K562 (cell line): ENCODE data around the gene DENR. TPM values are rescaled to one million over a fixed set of nuclear protein-coding genes. Genes with fewer than 3 reads are reported as not detected.

Experiments used
- ATAC-seq: fragments of 200-7000 bp; cut with Tn5 transposase; 3 replicates; pipeline ENCODE4 v1.9.1; 2020; ENCODE audit warnings: moderate library complexity
- BruUV-seq: library from RNA; stranded (reverse); fragments of 400-500 nt; replicated peaks from 2 replicates; lab custom pipeline; 2021; lab: Mats Ljungman, UMichigan
- CTCF ChIA-PET: fragments of 300-600 bp; formaldehyde crosslinking; extraction: SDS; loops from one replicate; lab custom pipeline; 2021; ENCODE audit warnings: low intra/inter-chr PET ratio; lab: Yijun Ruan, JAX
- POLR2A ChIA-PET: fragments of 300-600, 350-650 bp; sonication (Branson Sonifier 250); formaldehyde crosslinking; extraction: SDS; loops from one replicate; lab custom pipeline; 2021; ENCODE audit warnings: antibody characterized with exemption, inconsistent platforms; lab: Yijun Ruan, JAX
- DNase-seq, 4 experiments: peaks; one replicate each; pipeline versions ENCODE4 v3.0.0 to v3.0.0-alpha.2; 2011 to 2018; ENCODE audit warnings: low spot score in 3 of 4, mixed read lengths in 3 of 4; ENCODE audit errors: extremely low read depth in 1 of 4
- FAIRE-seq: peaks from 2 replicates; lab custom pipeline; 2011; peaks lifted over from hg19 to GRCh38; lab: Jason Lieb, UNC
- H2AFZ ChIP-seq: 2 replicates; pipeline ENCODE4 v1.6.0; 2011; ENCODE audit warnings: low read depth, low read length, control low read depth, inconsistent platforms
- H3K27ac ChIP-seq: fragments of 200-600 bp; 3 replicates; pipeline ENCODE4 v1.8.0; 2011; ENCODE audit warnings: low read depth, mild to moderate bottlenecking, control low read depth, inconsistent platforms, low read length, moderate library complexity, mixed read lengths; ENCODE audit errors: extremely low read depth
- H3K27me3 ChIP-seq, 2 experiments: fragments of 300-600 bp in 1 of 2; 2 replicates in 1 of 2; 3 replicates in 1 of 2; pipeline versions ENCODE4 v1.6.0 to v1.8.0; 2011; ENCODE audit warnings: inconsistent platforms in 2 of 2, low read length in 2 of 2, mild to moderate bottlenecking in 1 of 2, mixed read lengths in 1 of 2, moderate library complexity in 1 of 2; ENCODE audit not compliant: control insufficient read depth in 2 of 2, insufficient read depth in 2 of 2
- H3K36me3 ChIP-seq: fragments of 300-600 bp; 3 replicates; pipeline ENCODE4 v1.8.0; 2011; ENCODE audit warnings: mild to moderate bottlenecking, low read length, inconsistent platforms; ENCODE audit not compliant: control insufficient read depth, insufficient read depth
- H3K4me1 ChIP-seq, 2 experiments: fragments of 200-600 bp in 1 of 2; replicated peaks in 1 of 2; 2 replicates in 1 of 2; 3 replicates in 1 of 2; pipeline versions ENCODE4 v1.5.1 to v1.8.0; 2011; ENCODE audit warnings: inconsistent platforms in 2 of 2, low read length in 2 of 2, mild to moderate bottlenecking in 1 of 2, mixed read lengths in 1 of 2, moderate library complexity in 1 of 2; ENCODE audit not compliant: control insufficient read depth in 2 of 2, insufficient read depth in 2 of 2
- H3K4me2 ChIP-seq: 2 replicates; pipeline ENCODE4 v1.6.1; 2011; ENCODE audit warnings: low read length, control low read depth, inconsistent platforms, mixed read lengths; ENCODE audit not compliant: insufficient read depth
- H3K4me3 ChIP-seq: fragments of 200-600 bp; sonication (generic), shearing (Covaris generic); 2 replicates; pipeline ENCODE4 v1.5.1; 2016; ENCODE audit warnings: control low read depth, inconsistent platforms
- H3K79me2 ChIP-seq: fragments of 200-600 bp; 3 replicates; pipeline ENCODE4 v1.8.0; 2011; ENCODE audit warnings: low read length, inconsistent platforms; ENCODE audit not compliant: control insufficient read depth, insufficient read depth
- H3K9ac ChIP-seq, 2 experiments: 2 replicates each; pipeline versions ENCODE4 v1.6.0 to v1.6.1; 2011; ENCODE audit warnings: low read depth in 2 of 2, low read length in 2 of 2, control low read depth in 1 of 2, inconsistent platforms in 1 of 2, mild to moderate bottlenecking in 1 of 2, mixed read lengths in 1 of 2; ENCODE audit not compliant: insufficient read depth in 1 of 2
- H3K9me1 ChIP-seq: one replicate; pipeline ENCODE4 v1.6.0; 2011; ENCODE audit warnings: inconsistent platforms, mild to moderate bottlenecking, low read length, moderate library complexity; ENCODE audit not compliant: control insufficient read depth, insufficient read depth
- H3K9me3 ChIP-seq: replicated peaks from 2 replicates; pipeline ENCODE4 v1.5.1; 2011; ENCODE audit warnings: low read depth, low read length, inconsistent platforms; ENCODE audit not compliant: control insufficient read depth, insufficient read depth
- H4K20me1 ChIP-seq: replicated peaks from 2 replicates; pipeline ENCODE4 v1.6.1; 2011; ENCODE audit warnings: low read length, inconsistent platforms, mixed read lengths; ENCODE audit not compliant: control insufficient read depth, insufficient read depth
- ARID1B ChIP-seq: fragments of 450-650 bp; IDR thresholded peaks from 2 replicates; pipeline ENCODE4 v1.6.1; 2016; ENCODE audit warnings: antibody characterized with exemption, mild to moderate bottlenecking, inconsistent platforms
- ATF7 ChIP-seq: fragments of 450-650 bp; IDR thresholded peaks from 2 replicates; pipeline ENCODE4 v1.7.1; 2014; ENCODE audit warnings: mild to moderate bottlenecking, moderate library complexity
- CTBP1 ChIP-seq: fragments of 450-650 bp; IDR thresholded peaks from 2 replicates; pipeline ENCODE4 v1.6.1; 2016; ENCODE audit warnings: borderline replicate concordance
- ETV5 ChIP-seq: sonication (generic); formaldehyde crosslinking; IDR thresholded peaks from 2 replicates; pipeline ENCODE4 v1.4.0; 2020; ENCODE audit warnings: low read depth, mild to moderate bottlenecking, missing genetic modification reagents
- FOSL1 ChIP-seq: fragments of 200-800 bp; sonication (Bioruptor generic); conservative IDR thresholded peaks from 2 replicates; pipeline ENCODE4 v1.6.1; 2016; ENCODE audit warnings: missing genetic modification characterization, missing compliant biosample characterization
- GATA2 ChIP-seq: sonication (generic); formaldehyde crosslinking; IDR thresholded peaks from 2 replicates; pipeline ENCODE4 v1.4.0; 2020; ENCODE audit warnings: mild to moderate bottlenecking, missing genetic modification reagents
- JUN ChIP-seq, 2 experiments: sonication (generic) in 1 of 2; formaldehyde crosslinking in 1 of 2; IDR thresholded peaks; 2 replicates each; pipeline versions ENCODE4 v1.6.1 to v1.8.0; 2012 to 2022; ENCODE audit warnings: borderline replicate concordance in 2 of 2, mild to moderate bottlenecking in 2 of 2, improper control_type of control experiment in 1 of 2, low read depth in 1 of 2, low read length in 1 of 2, missing genetic modification reagents in 1 of 2
- JUND ChIP-seq, 2 experiments: IDR thresholded peaks; 2 replicates in 1 of 2; 3 replicates in 1 of 2; pipeline ENCODE4 v1.6.1; 2011; ENCODE audit warnings: borderline replicate concordance in 2 of 2, low read depth in 2 of 2, low read length in 2 of 2, improper control_type of control experiment in 1 of 2, missing biosample characterization in 1 of 2, missing genetic modification characterization in 1 of 2, missing genetic modification reagents in 1 of 2
- KHSRP ChIP-seq: fragments of 450-650 bp; IDR thresholded peaks from 2 replicates; pipeline ENCODE4 v1.6.1; 2017
- MTA1 ChIP-seq: fragments of 450-650 bp; IDR thresholded peaks from 2 replicates; pipeline ENCODE4 v1.6.1; 2017; ENCODE audit warnings: borderline replicate concordance
- PHF21A ChIP-seq: fragments of 450-650 bp; IDR thresholded peaks from 2 replicates; pipeline ENCODE4 v1.6.1; 2017; ENCODE audit warnings: low read depth, borderline replicate concordance
- RBM25 ChIP-seq: fragments of 200-400 bp; formaldehyde crosslinking; IDR thresholded peaks from 2 replicates; pipeline ENCODE4 v1.6.1; 2018; ENCODE audit warnings: low read length, low read depth, moderate library complexity; ENCODE audit not compliant: severe bottlenecking
- SMARCC2 ChIP-seq: fragments of 450-650 bp; IDR thresholded peaks from 2 replicates; pipeline ENCODE4 v1.6.1; 2017; ENCODE audit warnings: antibody characterized with exemption, moderate library complexity, mild to moderate bottlenecking, low read depth
- SMARCE1 ChIP-seq: fragments of 450-650 bp; IDR thresholded peaks from 2 replicates; pipeline ENCODE4 v1.7.1; 2016; ENCODE audit warnings: mild to moderate bottlenecking
- SOX6 ChIP-seq: fragments of 450-650 bp; IDR thresholded peaks from 2 replicates; pipeline ENCODE4 v1.6.1; 2014; ENCODE audit warnings: mild to moderate bottlenecking
- SPI1 ChIP-seq: IDR thresholded peaks from 2 replicates; pipeline ENCODE4 v1.6.1; 2011; ENCODE audit warnings: low read depth, low read length, control low read depth, borderline replicate concordance
- TBL1XR1 ChIP-seq, 2 experiments: IDR thresholded peaks; 2 replicates each; pipeline ENCODE4 v1.6.1; 2012; ENCODE audit warnings: improper control_type of control experiment in 2 of 2, low read length in 2 of 2, mild to moderate bottlenecking in 1 of 2
- TBP ChIP-seq: optimal IDR thresholded peaks from 2 replicates; pipeline ENCODE3; 2011; ENCODE audit warnings: low read depth, low read length, improper control_type of control experiment
- ZEB2 ChIP-seq: fragments of 450-650 bp; IDR thresholded peaks from 2 replicates; pipeline ENCODE4 v1.6.1; 2016
- ZFPM2 ChIP-seq: fragments of 250-450 bp; sonication (Bioruptor Pico); IDR thresholded peaks from 2 replicates; pipeline ENCODE4 v1.5.1; 2022; ENCODE audit warnings: mild to moderate bottlenecking
- ZNF3 ChIP-seq: fragments of 250-450 bp; sonication (Bioruptor Pico); IDR thresholded peaks from 2 replicates; pipeline ENCODE4 v1.5.0; 2021; ENCODE audit warnings: mild to moderate bottlenecking, moderate library complexity
- WGBS: fragments of 100-300 bp; shearing (Covaris generic); methylation state at CpG from one replicate; pipeline ENCODE4 v1.1.6; 2016; ENCODE audit warnings: low coverage, mixed read lengths; ENCODE audit not compliant: insufficient coverage; ENCODE audit errors: missing lambda C conversion rate; 5-methylcytosine and 5-hydroxymethylcytosine counted together
- in situ Hi-C: fragments of 300-500 bp; cut with MboI; formaldehyde crosslinking; loops from 4 replicates; pipeline ENCODE4 v1.15.0; 2018; ENCODE audit warnings: inconsistent platforms, mixed read lengths
- intact Hi-C: fragments of 100-400 bp; cut with micrococcal nuclease; formaldehyde crosslinking; loops from 2 replicates; pipeline ENCODE4 v1.14.2; 2022
- polyA plus RNA-seq, 8 experiments: library from polyadenylated mRNA; depleted of rRNA in 4 of 8; stranded (reverse) in 5 of 8; unstranded in 3 of 8; fragments of >200 nt; fragmentation: Nextera tagmentation in 2 of 8; fragmentation: Illumina TruSeq in 1 of 8; extraction: Ambion mirVana in 2 of 8; extraction: Trizol in 1 of 8; gene quantifications; 2 replicates each; pipeline versions ENCODE4 v1.2.1 to v1.2.3, GENCODE V29; 2011 to 2014; ENCODE audit warnings: inconsistent platforms in 1 of 8, missing spikeins in 1 of 8
- total RNA-seq, 7 experiments: library from RNA; depleted of rRNA in 6 of 7; stranded (reverse); fragments of >200 nt in 6 of 7; fragmentation: Illumina TruSeq in 2 of 7; extraction: Trizol in 2 of 7; gene quantifications; 2 replicates each; pipeline versions ENCODE4 v1.2.1 to v1.2.3, GENCODE V29; 2011 to 2021; ENCODE audit warnings: low replicate concordance in 1 of 7
- TF ChIP-seq, protein P1 (sequence below): fragments of 450-650 bp; IDR thresholded peaks from 2 replicates; pipeline ENCODE4 v1.6.1; 2016; ENCODE audit warnings: low read depth, mild to moderate bottlenecking, moderate library complexity
- TF ChIP-seq, protein P2 (sequence below): fragments of 200-800 bp; sonication (Bioruptor generic); IDR thresholded peaks from 2 replicates; pipeline ENCODE4 v1.6.1; 2017; ENCODE audit warnings: missing genetic modification characterization, missing compliant biosample characterization

The DENR gene
- total and polyA plus RNA-seq, 9 of the 15 experiments (the other 6 are each of a cell fraction or from before 2014, with no cell fraction given): 32.5 to 77.4 (median 54.7) TPM

DNA sequence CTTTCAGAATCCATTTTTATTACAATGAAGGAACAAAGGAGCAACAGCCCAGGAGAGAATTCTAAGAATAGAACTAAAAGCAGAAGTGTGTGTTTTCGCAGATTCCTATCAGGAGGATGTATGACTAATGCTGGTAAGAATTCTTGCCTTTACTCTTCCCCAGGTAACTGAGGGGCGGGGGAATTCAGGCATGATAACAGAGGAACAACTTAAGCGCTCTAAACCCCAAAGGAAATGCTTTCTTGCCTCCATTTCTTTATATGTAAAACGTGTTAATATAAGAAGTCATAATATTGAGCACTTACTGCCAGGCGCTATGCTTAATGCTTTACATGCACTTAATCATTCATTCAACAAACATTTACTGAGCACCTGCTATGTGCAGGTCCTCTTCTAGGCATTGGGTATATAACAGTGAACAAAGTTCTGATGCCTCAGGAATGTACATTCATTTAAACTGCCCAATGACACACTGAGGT is 26.5 kb upstream of the DENR start:
- H3K9ac ChIP-seq: no peak overlapping the region
- no peaks in the 10 kb centered on the region for H3K9me1 ChIP-seq
- peak; percentile 40 for FAIRE-seq
- intact Hi-C loops (no loop called here), in situ Hi-C loops (no loop called here)
- BruUV-seq: no TSS peak
- H3K9me3 ChIP-seq: no peaks in the 10 kb centered on the region
- ChIA-PET POLR2A (interaction anchor here (0.5 to 1.5 kb wide), 2 partner anchors 16 to 255 kb away, joined by 3 read pairs; no protein-coding TSS in a partner anchor), CTCF (no interaction called here)
- 0% methylated on average over 5 of the region's 5 CpGs for WGBS
- H3K4me2 ChIP-seq: no peak overlapping the region
- no peak overlapping the region for H3K4me3 ChIP-seq
- peaks cover 21 to 33% of the 10 kb centered on the region in 2 experiments for H3K27me3 ChIP-seq
- no peak overlapping the region for H3K27ac ChIP-seq
- H3K79me2 ChIP-seq: no peaks in the 10 kb centered on the region
- no peaks in the 10 kb centered on the region for H3K36me3 ChIP-seq
- peak in 1 of 4 experiments; percentile 32 for DNase-seq
- peak; percentile 37; the same call in 2 of the 3 replicates for ATAC-seq
- peaks cover 8 to 9% of the 10 kb centered on the region in 2 experiments; a peak in 3 of 5 replicates for H3K4me1 ChIP-seq
- H2AFZ ChIP-seq: no peak overlapping the region
- peaks cover 3% of the 10 kb centered on the region; the same call in 1 of the 2 replicates for H4K20me1 ChIP-seq
- peak; percentile 93 for TF ChIP-seq ZNF3 (CRISPR knock-in tag)
- TF ChIP-seq, protein P1, sequence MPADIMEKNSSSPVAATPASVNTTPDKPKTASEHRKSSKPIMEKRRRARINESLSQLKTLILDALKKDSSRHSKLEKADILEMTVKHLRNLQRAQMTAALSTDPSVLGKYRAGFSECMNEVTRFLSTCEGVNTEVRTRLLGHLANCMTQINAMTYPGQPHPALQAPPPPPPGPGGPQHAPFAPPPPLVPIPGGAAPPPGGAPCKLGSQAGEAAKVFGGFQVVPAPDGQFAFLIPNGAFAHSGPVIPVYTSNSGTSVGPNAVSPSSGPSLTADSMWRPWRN: peak; percentile 45; the same call in 1 of the 2 replicates
- peak; percentile 57; the same call in 1 of the 2 replicates for TF ChIP-seq ATF7
- TF ChIP-seq ARID1B: peak; percentile 80
- peak in 1 of 2 experiments; percentile 47; a peak in 1 of 4 replicates for TF ChIP-seq TBL1XR1 (IDR thresholded peaks at IDR 0.05; ENCODE audit: low read length in 2 of 2)
- peak; percentile 95 for TF ChIP-seq SMARCE1
- no peak for TF ChIP-seq ZFPM2 (CRISPR knock-in tag)
- peak; percentile 94 for TF ChIP-seq CTBP1
- TF ChIP-seq, protein P2, sequence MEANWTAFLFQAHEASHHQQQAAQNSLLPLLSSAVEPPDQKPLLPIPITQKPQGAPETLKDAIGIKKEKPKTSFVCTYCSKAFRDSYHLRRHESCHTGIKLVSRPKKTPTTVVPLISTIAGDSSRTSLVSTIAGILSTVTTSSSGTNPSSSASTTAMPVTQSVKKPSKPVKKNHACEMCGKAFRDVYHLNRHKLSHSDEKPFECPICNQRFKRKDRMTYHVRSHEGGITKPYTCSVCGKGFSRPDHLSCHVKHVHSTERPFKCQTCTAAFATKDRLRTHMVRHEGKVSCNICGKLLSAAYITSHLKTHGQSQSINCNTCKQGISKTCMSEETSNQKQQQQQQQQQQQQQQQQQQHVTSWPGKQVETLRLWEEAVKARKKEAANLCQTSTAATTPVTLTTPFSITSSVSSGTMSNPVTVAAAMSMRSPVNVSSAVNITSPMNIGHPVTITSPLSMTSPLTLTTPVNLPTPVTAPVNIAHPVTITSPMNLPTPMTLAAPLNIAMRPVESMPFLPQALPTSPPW (CRISPR knock-in tag): 0 out of 2 replicates have a peak, but pooled peaks have one; percentile 35
- TF ChIP-seq SPI1: peak; percentile 98
- peak; percentile 95 for TF ChIP-seq SOX6
- TF ChIP-seq JUN (IDR thresholded peaks at IDR 0.05; ENCODE audit: borderline replicate concordance, low read depth, low read length): peak; percentile 87
- TF ChIP-seq JUN (CRISPR knock-in tag; IDR thresholded peaks at IDR 0.05; ENCODE audit: borderline replicate concordance): no peak
- TF ChIP-seq TBP: no peak
- TF ChIP-seq GATA2: peak; percentile 50; the same call in 1 of the 2 replicates
- TF ChIP-seq SMARCC2: peak; percentile 84; the same call in 1 of the 2 replicates
- TF ChIP-seq ZEB2: peak; percentile 98
- TF ChIP-seq ETV5 (CRISPR knock-in tag): no peak
- peak; percentile 95 for TF ChIP-seq JUND (IDR thresholded peaks at IDR 0.05; ENCODE audit: borderline replicate concordance, low read depth, low read length)
- TF ChIP-seq JUND (tag; IDR thresholded peaks at IDR 0.05; ENCODE audit: borderline replicate concordance, low read depth, low read length): peak; percentile 96
- TF ChIP-seq FOSL1 (tag): peak; percentile 94
- TF ChIP-seq RBM25: peak; percentile 10
- peak; percentile 68; the same call in 1 of the 2 replicates for TF ChIP-seq MTA1
- TF ChIP-seq KHSRP: no peak
- TF ChIP-seq PHF21A: no peak
